GM18858 (cell line): Measurements from ENCODE around the gene ZCCHC12.
"Not testable (repeated sequence)": the region's sequence is repeated elsewhere in the genome, so short reads cannot be mapped to it uniquely, and the experiment has no call there.

Experiments used
- ATAC-seq: cut with Tn5 transposase; IDR thresholded peaks from one replicate; pipeline ENCODE4 v1.9.1; 2021; ENCODE audit not compliant: unreplicated experiment

ZCCHC12 gene

DNA sequence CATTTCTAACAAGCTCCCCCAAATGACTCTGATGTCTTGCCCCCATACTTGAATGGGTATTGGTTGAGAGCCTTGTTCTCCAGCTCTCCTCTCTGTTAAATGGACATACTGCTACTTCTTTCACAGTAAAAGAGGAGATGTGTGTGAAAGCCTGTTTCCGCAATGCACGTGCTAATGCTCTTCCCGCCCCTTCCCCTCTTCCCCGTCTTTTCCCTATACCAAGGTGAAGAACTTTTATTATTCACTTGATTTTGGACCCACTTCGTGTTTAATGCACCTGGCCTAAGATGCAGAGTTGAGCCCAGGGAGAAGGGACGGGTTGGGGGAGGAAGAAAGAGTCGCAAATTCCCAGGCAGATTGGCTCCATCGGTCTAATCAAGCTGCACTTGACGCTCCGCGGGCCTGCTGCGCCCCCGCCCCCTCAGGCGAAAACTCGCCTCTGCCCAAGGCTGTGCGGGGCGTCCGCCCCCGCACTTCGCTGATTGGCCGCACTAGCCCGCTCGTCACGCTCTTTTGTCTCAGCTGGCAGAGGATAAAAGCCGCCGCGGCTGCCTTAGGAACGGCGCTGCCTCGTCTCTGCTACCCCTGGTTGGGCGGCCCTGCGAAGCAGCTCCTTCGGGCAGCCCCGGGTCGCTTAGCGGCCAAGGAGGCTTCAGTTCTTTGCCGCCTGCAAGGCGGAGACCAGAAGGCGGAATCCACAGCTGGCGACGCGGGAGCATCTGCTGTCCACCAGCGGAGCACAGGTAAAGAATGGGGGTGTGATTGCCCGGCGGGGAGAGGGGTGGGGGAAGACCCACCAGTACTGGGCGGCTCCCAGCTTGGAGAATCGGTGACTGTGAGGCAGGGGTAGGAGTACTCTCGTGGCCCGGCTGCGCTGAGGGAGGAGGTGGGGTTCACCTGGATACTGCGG, at the start of gene ZCCHC12:
ZCCHC12 (plus strand) TSS at position 562 of the 910 bp plus-strand sequence. CDS start 1,421 bp downstream, outside the sequence.
- ATAC-seq, result no peak

DNA sequence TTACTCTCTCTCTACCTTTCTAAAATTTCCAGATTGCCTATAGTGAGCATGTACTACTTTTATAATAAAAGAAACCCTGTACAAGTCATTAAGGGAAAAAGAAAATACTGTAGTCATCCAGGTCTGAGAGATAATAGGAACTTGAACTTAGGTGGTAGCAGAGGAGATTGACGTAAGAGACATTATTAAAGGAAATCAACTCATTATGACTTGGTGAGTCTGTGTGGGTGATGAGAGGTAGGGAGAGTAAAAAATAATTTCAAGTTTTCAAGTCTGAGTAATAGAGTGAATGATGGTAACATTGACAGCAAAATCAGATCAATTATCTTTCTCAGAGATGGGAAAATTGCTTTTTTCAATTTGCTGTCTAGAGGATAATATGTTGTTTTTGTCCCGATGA, 44.0 kb upstream of the ZCCHC12 start:
- no peak for ATAC-seq

DNA sequence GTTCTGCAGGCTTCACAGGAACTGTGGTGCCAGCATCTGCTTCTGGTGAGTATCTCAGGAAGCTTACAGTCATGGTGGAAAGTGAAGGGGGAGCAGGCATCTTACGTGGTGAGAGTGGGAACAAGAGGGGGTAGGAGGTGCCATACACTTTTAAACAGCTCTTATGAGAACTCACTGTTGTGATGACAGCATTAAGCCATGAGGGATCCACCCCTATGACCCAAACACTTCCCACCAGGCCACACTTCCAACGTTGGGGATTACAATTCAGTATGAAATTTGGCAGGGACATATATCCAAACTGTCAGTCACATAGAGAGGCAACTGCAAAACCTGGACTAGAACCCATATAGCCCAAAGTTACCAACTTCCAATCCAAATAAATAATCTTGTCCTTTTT, 43.1 kb upstream of the ZCCHC12 start:
- no peak for ATAC-seq

DNA sequence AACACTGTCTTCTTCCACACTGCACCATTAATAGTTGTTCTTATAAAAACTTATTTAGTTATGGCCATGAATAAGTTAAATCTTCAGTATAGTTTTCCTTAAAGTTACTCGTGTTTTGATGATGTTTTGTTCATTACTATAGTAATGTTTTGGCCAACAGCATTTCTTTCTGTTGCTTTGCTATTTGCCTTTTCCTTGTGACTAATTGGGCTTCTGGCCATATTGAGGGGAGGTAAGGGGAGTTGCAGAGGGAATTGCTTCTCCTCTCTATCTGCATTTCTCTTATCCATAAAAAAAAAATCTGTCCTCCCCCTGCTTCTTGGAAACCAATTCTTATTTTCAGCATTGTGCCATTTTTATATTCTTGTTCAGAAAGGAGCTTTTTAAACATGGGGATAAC, 42.7 kb upstream of the ZCCHC12 start:
- no peak for ATAC-seq

DNA sequence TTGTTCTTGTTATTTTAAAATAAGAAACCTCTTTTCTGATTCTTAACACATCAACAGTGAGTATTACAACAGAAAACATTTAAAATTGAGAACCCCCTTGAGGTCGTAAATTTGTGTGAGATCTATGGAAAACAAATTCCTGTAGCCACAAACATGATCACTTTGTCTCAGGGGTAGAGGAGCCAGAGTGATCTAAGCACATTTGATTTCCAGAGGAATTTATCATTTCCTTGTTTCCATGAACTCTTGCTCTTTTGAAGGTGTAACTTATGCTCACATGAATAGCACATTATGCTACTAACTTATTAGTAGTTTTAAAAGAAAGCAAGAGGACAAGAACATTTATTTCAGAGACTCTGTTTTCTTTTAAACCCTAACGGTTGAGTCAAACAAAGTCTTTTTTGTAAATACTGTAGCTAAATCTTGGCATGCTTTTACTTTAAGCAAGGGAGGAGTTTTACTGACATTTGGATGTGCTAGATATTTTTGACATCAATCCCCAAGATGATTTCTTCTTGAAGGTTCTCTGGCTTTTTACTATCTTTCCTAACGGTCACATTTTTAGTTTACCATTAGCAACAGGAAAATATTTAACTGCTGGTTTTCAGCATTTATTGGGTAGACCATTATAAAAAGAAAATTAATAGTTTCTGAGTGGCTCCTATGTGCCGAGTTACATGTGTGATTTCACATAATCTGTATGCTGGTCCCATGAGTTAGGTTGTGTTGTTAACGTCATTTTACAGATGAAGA, 27.9 kb upstream of the ZCCHC12 start:
- no peak for ATAC-seq

DNA sequence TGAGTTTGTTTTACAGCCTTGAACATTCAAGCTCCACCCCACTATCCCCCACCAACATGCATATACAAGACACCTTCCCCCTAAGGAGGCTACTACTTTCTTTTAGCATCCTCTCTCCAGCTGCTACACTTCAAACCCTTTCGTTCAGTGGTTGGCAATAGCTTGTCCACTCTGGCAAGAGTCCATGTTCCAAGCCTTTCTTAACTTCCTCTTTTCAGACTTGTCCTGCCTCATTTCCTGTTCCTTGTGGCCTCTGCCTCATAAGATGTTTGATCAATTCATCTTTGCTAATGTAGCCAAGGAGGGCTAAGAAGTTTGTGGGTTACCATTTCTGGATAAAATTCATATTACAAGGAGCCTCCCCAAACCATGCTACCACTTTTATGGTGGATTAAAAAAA, 20.8 kb upstream of the ZCCHC12 start:
- no peak for ATAC-seq

DNA sequence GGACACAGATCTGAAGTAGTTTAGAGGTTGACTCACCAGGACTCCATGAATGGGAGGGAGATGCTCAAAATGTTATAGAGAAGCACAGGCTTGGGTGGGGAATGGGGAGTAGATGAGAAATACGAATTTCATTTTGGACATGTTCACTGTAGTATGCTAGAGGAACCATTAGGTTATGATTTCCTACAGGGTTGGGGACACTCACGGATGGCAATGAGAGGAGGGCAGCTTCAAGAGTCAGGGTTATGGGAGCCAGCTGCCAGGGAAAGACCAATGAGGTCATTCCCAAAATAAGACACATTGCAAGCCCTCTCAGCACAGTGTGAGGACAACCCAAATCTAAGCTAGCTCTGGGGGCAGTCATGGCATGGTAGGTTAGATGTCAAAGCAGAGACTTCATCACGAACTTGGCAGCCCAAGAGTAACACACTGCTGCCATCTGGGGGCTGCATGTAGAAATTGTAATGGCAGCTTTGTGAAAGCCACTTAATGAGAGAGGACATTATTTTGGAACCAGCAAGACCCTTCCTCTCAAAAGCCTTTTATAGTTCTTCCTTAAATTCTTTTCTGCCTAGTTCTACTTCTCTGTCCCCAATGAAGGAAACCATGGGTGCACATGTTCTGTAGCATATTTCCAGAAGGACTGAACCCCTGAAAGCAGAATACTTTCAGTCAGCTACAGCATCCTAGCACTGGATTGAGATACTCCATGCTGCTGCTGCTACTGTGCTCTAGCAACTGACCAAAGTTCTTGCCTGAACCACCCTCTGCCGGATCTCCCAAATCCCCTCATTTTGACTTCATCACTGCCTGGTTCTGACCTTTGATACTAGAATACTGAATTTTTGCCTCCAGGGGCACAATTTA, 16.2 kb upstream of the ZCCHC12 start:
- ATAC-seq, result no peak

DNA sequence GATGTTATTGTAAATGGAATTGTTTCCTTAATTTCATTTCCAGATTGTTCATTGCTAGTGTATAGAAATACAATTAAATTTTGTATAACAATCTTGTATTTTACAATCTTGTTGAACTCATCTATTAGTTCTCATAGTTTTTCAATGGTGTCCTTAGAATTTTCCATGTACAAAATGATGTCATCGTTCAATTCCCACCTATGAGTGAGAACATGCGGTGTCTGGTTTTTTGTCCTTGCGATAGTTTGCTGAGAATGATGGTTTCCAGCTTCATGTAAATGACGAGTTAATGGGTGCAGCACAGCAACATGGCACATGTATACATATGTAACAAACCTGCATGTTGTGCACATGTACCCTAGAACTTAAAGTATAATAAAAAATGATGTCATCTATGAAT, 6.4 kb upstream of the ZCCHC12 start:
- ATAC-seq, result not testable (repeated sequence)

DNA sequence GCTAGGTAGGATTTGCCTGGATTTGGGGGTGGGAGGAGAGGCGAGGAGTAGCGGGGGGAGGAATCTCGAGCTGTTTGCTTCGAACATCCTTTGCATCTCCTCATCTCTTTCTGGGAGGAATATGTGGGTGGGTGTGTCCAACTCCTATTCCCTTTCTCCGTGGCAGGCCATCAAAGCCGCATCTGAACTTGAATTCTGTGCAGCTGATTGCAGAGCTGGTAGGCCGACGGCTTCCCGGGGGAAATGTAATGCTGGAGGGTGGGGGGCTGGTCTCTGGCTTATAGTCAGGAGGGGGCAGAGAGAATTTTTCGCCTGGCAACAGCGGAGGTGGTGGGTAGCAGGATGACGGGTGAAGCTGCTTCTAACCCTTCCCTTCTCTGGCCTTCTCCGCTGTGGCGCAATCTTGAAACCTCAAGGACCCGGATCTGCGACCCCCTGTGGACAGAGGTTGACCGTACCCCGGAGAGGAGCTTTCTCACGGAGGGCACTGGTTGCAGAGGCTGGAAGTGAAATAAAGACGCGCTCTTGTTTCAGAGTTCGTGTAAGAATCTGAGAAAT, 628 bp downstream of the ZCCHC12 start:
- no peak for ATAC-seq

DNA sequence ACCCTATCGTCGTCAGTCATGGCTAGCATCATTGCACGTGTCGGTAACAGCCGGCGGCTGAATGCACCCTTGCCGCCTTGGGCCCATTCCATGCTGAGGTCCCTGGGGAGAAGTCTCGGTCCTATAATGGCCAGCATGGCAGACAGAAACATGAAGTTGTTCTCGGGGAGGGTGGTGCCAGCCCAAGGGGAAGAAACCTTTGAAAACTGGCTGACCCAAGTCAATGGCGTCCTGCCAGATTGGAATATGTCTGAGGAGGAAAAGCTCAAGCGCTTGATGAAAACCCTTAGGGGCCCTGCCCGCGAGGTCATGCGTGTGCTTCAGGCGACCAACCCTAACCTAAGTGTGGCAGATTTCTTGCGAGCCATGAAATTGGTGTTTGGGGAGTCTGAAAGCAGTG, 1.6 kb downstream of the ZCCHC12 start:
- ATAC-seq, result no peak

DNA sequence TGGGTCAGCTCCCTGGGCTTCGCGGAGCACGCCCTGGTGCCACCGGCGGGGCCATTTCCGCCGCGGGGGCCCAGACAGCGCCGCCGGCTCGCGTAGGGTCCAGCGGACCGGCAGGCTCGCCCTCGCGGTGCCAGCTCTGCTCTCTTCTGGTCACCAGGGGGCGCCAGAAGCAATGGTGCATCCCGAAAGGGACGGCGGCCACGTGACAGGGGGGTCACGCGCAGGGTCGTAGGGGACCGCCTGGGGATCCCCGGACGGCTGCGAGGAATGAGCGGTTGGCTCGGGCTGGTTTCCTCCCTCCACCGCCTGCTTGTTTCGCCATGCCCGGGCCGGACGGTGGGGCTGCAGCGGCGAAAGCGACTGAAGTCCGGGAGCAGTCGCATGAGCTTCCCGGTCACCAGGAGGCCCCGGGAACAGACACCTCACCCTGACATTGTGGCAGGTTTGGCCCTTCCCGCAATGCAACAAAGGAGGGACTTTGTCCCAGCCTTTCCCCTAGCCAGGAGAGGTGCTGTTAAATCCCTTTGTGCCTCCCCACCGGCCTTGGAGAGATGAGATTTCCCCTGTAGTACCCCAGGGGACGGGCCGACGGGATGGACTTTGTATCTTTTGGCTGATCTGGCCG, 15.8 kb downstream of the ZCCHC12 start:
- no peak for ATAC-seq

DNA sequence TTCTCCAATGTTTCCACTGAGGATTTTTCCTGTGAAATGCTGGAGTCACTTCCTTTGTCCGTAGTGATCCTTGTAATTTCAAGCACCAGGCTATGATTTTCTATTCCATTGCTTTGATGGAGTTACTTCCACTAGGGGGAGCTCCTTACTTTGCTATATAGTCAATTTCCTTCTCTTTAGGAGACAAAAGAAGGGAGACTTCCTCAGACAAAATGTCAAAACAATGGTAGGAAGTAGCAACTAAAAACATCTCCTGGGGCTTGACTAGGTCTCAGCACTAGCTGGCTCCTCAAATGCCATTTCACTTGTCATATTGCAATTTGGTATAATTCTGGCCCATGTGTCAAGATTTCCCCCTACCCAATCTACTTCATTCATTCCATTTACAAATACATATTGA, 24.1 kb downstream of the ZCCHC12 start:
- ATAC-seq, result no peak

DNA sequence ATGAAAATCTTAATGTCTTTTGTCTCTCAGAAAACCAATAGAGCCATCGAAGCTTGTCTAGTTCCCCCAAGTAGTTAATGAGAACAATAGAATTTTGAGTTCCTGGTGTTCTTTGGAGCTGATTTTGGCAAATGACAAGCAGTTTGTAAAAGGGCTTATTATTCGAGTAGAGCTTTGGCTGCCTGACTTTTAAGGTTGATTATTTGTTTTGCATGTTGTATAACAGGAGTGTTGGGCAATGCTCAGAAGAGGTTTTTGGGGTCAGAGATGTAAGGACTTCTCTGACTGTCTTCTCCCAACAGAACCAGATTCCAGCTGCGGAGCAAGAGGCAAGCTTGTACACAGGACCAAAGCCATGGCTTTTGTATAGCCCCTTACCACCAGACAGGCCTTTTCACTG, 30.0 kb downstream of the ZCCHC12 start:
- ATAC-seq, result no peak

DNA sequence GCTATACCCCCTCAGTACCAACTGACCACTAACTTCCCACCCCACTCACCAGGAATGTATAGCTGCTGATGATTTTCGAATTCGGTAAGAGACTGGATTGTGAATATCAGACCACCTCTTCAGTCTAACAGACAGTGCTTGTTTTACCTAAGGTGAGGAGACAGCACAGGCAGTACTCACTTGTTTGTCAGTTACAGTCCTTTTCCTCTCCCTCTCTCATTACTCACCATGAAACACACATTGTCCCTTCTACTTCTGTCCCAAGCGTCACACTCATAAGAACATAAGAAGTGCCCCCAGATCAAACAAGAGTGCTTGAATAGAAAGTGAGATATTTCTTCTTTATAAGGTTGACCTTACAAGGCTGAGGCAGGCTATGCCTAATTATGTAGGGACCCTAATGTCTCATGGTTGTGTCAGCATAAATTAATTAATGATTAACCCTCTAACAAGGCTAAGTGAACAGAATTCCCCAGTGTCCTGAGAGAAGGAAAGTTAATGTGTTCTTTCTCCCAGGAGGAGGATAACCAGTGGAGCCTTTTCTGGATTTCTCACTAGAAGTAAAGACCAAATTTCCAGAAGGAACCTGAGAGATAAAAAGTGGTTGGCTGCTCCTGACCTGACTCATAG, 32.2 kb downstream of the ZCCHC12 start:
- no peak for ATAC-seq

DNA sequence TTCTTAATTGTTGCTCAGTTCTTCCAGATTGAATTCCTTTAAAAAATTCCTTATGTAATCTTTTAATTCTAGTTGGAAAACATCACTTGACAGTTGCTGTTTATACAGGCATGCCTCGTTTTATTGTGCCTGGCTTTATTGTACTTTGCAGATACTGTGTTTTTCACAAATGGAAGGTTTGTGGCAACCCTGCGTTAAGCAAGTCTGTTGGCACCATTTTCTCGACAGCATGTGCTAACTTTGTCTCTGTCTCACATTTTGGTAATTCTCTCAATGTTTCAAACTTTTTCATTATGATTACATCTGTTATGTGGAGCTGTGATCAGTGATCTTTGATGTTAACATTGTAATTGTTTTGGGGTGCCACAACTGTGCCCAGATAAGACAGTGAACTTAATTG, 33.4 kb downstream of the ZCCHC12 start:
- no peak for ATAC-seq

DNA sequence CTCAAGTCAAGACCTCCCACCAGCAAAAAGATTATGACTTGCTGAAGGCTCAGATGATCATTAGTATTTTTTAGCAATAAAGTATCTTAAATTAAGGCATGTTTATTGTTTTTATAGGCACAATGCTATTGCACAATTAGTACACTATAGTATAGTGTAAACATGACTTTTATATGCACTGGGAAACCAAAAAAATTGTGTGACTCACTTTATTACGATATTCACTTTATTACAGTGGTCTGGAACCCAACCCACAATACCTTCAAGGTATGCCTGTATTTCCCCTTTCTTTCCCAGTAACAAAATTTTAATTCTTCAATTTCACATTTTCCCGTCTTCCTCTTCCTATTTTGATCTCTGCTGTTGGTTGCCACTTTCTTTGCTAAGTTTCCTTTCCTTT, 37.7 kb downstream of the ZCCHC12 start:
- ATAC-seq, result no peak

DNA sequence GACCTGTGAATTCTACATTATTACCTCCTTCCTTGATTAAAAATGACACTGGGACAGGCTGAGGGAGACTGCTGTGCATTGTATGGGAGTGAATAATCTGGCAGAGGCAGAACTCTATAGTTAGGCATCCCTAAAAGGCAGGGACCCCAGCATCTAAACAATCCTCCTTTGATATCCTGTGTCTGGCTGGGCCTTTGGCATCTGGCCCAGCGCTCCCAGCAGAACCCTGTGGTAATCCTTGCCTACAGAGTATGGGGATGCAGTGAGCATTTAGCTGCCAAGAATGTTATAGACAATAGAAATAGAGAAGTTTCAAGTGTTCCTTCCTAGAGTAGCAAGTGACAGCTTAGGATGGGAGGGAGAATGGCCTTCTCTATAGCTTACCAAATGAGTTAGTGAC, 38.5 kb downstream of the ZCCHC12 start:
- ATAC-seq, result no peak

DNA sequence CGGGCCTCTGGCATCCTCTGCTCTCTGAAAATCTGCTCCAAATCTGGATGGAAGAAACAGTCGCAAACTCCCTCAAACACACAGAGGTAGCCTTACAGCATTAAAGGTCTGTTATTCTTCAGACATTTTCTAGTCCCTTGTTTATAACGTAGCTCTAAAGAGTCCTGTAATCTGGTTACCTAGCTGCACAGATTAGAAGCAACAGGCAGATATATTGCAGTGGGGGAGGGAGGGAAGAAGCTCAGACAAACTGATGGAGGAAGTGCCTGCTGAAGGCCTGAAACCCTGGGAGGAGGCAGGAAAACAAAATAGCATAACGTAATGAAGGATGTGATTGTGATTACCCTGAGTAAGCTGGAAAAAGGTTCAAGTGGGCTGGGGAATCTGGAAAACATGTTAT, 39.4 kb downstream of the ZCCHC12 start:
- no peak for ATAC-seq

DNA sequence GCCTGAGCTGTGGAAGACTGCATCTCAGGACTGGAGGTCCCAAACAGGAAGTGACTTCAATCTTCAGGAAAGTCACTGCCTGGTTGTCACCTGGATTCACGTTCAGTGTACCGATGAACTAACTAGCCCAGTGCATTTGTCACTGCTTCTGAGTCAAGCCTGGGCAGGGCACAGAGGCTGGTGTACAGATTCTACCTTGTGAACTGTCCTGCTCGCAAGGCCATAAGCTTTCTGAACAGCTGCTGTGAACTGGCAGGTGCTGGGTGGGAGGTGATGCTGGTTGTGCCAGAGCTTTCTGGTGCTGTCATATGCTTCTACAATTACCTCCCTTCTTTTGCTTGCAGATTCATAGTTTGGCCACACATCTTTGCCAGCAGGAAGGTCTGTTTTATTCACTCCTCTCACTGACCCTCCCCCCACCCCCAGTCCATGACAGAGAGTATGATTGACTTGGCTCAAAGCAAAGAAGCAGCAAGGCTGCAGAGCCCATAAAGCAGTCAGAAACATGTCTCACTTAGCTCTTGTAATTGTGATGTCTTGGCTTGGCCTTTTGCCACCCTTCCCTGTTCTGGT, 40.5 kb downstream of the ZCCHC12 start:
- no peak for ATAC-seq

DNA sequence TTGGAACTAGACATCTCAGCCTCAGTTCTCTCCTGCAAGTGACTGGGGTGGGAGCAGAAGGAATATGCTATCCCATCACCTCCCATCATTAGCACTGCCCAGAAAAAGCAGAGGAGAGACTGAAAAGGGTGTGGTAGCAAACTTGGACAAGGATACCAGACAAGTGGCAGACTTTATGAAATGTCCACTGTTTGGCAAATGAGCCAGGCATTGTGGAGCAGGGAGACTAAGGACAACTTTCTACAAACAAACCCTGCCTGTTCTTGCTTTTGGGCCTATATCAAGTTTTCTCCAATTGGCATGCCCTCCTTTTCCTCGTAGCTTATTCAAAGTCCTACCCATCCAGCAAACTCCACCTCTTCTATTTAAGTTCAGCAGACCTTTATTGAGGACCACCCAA, 41.6 kb downstream of the ZCCHC12 start:
- no peak for ATAC-seq
